ENCODE data around the gene INCA1. TPM values are rescaled to one million over a fixed set of nuclear protein-coding genes. Genes with fewer than 3 reads are reported as not detected.

INCA1 gene
- polyA plus RNA-seq, 3 donors, result 0.38 to 0.52 (median 0.44) TPM

DNA sequence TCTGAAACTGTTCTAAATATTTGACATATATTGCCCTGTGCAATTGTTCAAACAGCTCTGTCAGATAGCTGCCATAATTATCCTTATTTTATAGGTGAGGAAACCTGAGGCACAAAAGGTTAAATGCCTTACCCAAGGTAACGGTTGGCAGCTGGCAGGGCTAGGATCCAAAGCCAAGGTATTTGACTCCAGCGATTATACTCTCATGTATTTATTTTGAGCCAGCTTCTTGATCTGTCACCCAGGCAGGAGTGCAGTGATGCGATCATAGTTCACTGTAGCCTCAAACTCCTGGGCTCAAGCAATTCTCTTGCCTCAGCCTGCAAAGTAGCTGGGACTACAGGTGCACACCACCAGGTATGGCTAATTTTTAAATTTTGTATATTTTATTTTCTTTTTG lies 39.2 kb downstream of the INCA1 start:
- DNase-seq, result no peak
- Mint-ChIP-seq H3K27ac (no peak overlapping the region), H3K27me3 (ENCODE audit: low read depth in 3 of 3) (no peaks in the 10 kb centered on the region), H3K4me3 (no peak overlapping the region), H3K4me1 (peaks cover 7% of the 10 kb centered on the region), H3K9me3 (no peaks in the 10 kb centered on the region), H3K36me3 (peaks cover 26 to 45% of the 10 kb centered on the region in 2 donors)
- Histone ChIP-seq H3K9me3 (replicated peaks in 1 of 2; ENCODE audit: control insufficient read depth in 1 of 2, insufficient read depth in 1 of 2, low read length in 2 of 2) (no peaks in the 10 kb centered on the region), H3K27me3 (ENCODE audit: control insufficient read depth in 2 of 2, insufficient read depth in 2 of 2, low read length in 2 of 2) (no peaks in the 10 kb centered on the region), H3K36me3 (replicated peaks in 1 of 2; ENCODE audit: control insufficient read depth in 1 of 2, insufficient read depth in 2 of 2, low read length in 2 of 2) (peaks cover 18 to 21% of the 10 kb centered on the region in 2 donors), H3K9ac (ENCODE audit: insufficient read depth, low read length, poor library complexity, severe bottlenecking) (no peak overlapping the region), H3K4me1 (ENCODE audit: control insufficient read depth in 1 of 2, insufficient read depth in 2 of 2, low read length in 2 of 2) (peaks cover 0 to under 1% of the 10 kb centered on the region in 2 donors), H2AFZ (ENCODE audit: insufficient read depth, low read depth, low read length, poor library complexity, severe bottlenecking) (no peak overlapping the region), H3K4me3 (replicated peaks in 1 of 3; ENCODE audit: low read depth in 2 of 3, low read length in 3 of 3) (no peak overlapping the region), H4K20me1 (ENCODE audit: insufficient read depth, low read length) (no peaks in the 10 kb centered on the region), H3K27ac (ENCODE audit: low read depth in 1 of 2, low read length in 2 of 2) (no peak overlapping the region), H3K79me2 (ENCODE audit: insufficient read depth, low read length) (no peaks in the 10 kb centered on the region), H3K4me2 (replicated peaks; ENCODE audit: extremely low read depth, low read length, poor library complexity, severe bottlenecking) (no peak overlapping the region)
- intact Hi-C loops (cut with micrococcal nuclease), result no loop called here
- 97% methylated on average over 3 of the region's 3 CpGs for WGBS (ENCODE audit: insufficient coverage)
- TF ChIP-seq, protein P1, sequence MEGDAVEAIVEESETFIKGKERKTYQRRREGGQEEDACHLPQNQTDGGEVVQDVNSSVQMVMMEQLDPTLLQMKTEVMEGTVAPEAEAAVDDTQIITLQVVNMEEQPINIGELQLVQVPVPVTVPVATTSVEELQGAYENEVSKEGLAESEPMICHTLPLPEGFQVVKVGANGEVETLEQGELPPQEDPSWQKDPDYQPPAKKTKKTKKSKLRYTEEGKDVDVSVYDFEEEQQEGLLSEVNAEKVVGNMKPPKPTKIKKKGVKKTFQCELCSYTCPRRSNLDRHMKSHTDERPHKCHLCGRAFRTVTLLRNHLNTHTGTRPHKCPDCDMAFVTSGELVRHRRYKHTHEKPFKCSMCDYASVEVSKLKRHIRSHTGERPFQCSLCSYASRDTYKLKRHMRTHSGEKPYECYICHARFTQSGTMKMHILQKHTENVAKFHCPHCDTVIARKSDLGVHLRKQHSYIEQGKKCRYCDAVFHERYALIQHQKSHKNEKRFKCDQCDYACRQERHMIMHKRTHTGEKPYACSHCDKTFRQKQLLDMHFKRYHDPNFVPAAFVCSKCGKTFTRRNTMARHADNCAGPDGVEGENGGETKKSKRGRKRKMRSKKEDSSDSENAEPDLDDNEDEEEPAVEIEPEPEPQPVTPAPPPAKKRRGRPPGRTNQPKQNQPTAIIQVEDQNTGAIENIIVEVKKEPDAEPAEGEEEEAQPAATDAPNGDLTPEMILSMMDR (IDR thresholded peaks at IDR 0.05), result no peak

DNA sequence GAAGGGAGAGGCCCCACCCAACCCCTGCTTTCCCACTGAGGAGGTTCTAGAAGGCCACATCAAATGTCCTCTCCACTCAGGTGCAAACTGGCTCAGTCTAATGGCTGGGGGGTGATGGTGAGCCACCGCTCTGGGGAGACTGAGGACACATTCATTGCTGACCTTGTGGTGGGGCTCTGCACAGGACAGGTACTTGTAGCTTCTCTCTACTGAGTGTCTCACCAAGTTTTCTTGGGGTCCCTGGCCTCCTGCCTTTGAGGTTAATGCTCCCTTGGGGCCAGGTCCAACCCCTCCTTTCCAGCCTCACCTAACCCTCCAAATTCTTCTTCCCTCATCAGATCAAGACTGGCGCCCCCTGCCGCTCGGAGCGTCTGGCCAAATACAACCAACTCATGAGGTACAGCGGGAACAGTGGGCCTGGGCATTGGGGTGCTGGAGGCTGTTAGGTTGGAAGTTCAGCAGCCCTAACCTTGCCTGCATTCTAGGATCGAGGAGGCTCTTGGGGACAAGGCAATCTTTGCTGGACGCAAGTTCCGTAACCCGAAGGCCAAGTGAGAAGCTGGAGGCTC lies 40.7 kb downstream of the INCA1 start:
- H3K36me3 ChIP-seq (replicated peaks in 1 of 2; ENCODE audit: control insufficient read depth in 1 of 2, insufficient read depth in 2 of 2, low read length in 2 of 2), result peaks cover 18 to 21% of the 10 kb centered on the region in 2 donors
- no peaks in the 10 kb centered on the region for H3K27me3 ChIP-seq (ENCODE audit: control insufficient read depth in 2 of 2, insufficient read depth in 2 of 2, low read length in 2 of 2)
- intact Hi-C loops (cut with micrococcal nuclease), result no loop called here
- H4K20me1 ChIP-seq (ENCODE audit: insufficient read depth, low read length), result no peaks in the 10 kb centered on the region
- Mint-ChIP-seq H3K27me3 (ENCODE audit: low read depth in 3 of 3) (no peaks in the 10 kb centered on the region), H3K9me3 (no peaks in the 10 kb centered on the region), H3K36me3 (peaks cover 25 to 42% of the 10 kb centered on the region in 2 donors), H3K4me1 (peaks cover 5% of the 10 kb centered on the region), H3K27ac (no peak overlapping the region), H3K4me3 (no peak overlapping the region)
- H3K9ac ChIP-seq (ENCODE audit: insufficient read depth, low read length, poor library complexity, severe bottlenecking), result no peak overlapping the region
- 94% methylated on average over 7 of the region's 10 CpGs for WGBS (ENCODE audit: insufficient coverage)
- no peak overlapping the region for H3K27ac ChIP-seq (ENCODE audit: low read depth in 1 of 2, low read length in 2 of 2)
- no peaks in the 10 kb centered on the region for H3K79me2 ChIP-seq (ENCODE audit: insufficient read depth, low read length)
- no peak overlapping the region for H3K4me3 ChIP-seq (replicated peaks in 1 of 3; ENCODE audit: low read depth in 2 of 3, low read length in 3 of 3)
- H3K4me2 ChIP-seq (replicated peaks; ENCODE audit: extremely low read depth, low read length, poor library complexity, severe bottlenecking), result no peak overlapping the region
- peak in 2 of 3 donors; percentile 33 to 43 for DNase-seq
- H3K4me1 ChIP-seq (ENCODE audit: control insufficient read depth in 1 of 2, insufficient read depth in 2 of 2, low read length in 2 of 2), result peaks cover 0 to under 1% of the 10 kb centered on the region in 2 donors
- H3K9me3 ChIP-seq (replicated peaks in 1 of 2; ENCODE audit: control insufficient read depth in 1 of 2, insufficient read depth in 1 of 2, low read length in 2 of 2), result no peaks in the 10 kb centered on the region
- no peak overlapping the region for H2AFZ ChIP-seq (ENCODE audit: insufficient read depth, low read depth, low read length, poor library complexity, severe bottlenecking)
- TF ChIP-seq, protein P1 (IDR thresholded peaks at IDR 0.05), result peak; percentile 34

Data from CD14-positive monocyte (primary cell).